D721Med (cell line): ENCODE data around the gene GPR137.

ENCODE experiments used
- DNase-seq: peaks from one replicate; pipeline ENCODE4 v3.0.0; 2011; ENCODE audit warnings: low spot score; ENCODE audit not compliant: insufficient read length
- FAIRE-seq: peaks from 2 replicates; lab custom pipeline; 2011; peaks lifted over from hg19 to GRCh38; lab: Jason Lieb, UNC
- CTCF ChIP-seq: IDR thresholded peaks from 2 replicates; pipeline ENCODE4 v1.5.1; 2012; ENCODE audit warnings: mild to moderate bottlenecking, control low read depth; ENCODE audit not compliant: insufficient read depth; ENCODE audit errors: missing control alignments

The GPR137 gene

DNA sequence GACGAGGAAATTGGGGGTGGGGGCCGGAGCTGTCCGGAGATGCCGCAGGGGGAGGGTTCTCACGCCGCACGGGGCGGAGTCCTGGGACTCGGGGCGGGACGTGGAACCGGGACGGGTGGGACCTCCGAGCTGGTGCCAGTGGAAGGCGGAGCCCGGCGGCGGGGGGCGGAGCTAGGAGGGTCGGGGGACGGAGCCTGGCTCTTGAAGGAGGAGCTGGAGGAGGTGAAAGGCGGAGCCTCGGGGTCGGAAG lies 44.5 kb upstream of the GPR137 start:
- TF ChIP-seq CTCF: no peak
- no peak for FAIRE-seq
- peak; percentile 76 for DNase-seq

GRCh38 chr11:64241491-64242374 lies 43.9 kb upstream of the GPR137 start:
- FAIRE-seq: no peak
- no peak for TF ChIP-seq CTCF
- peak; percentile 78 for DNase-seq

GRCh38 chr11:64243236-64243854 lies 42.3 kb upstream of the GPR137 start:
- TF ChIP-seq CTCF: no peak
- DNase-seq (no peak), FAIRE-seq (no peak)

DNA sequence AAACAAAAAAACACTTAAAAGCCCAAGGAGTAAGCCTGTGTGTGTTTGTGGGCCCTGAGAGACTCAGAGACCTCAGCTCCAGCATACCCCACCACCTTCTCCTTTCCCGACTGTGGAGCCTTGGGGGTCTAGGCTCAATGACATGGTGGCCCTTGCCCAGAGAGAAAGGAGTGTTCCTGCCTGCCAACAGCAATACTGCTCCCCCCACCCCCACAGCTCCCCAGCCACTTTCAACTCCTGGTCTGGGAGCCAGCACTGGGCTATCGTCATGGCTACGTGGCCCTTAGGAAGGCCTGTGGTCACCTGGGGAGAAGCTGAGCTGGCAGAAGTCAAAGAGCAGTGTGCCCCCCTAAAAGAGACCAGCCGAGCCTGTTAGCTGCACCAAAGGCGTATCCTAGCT lies 41.5 kb upstream of the GPR137 start:
- TF ChIP-seq CTCF: no peak
- DNase-seq (no peak), FAIRE-seq (no peak)

- FAIRE-seq (no peak), DNase-seq (no peak)
- no peak for TF ChIP-seq CTCF
These were observed 40.7 kb upstream of the GPR137 start for GRCh38 chr11:64244966-64245365.

GRCh38 chr11:64245401-64245796 lies 40.2 kb upstream of the GPR137 start:
- DNase-seq (no peak), FAIRE-seq (no peak)
- no peak for TF ChIP-seq CTCF
